K562 (cell line): ENCODE measurements around the gene MEAF6.
A peak's percentile ranks its signal among the peaks of the same experiment; 100 is the strongest.

Experiments
- BRD4 ChIP-seq: fragments of 200-600 bp; sonication (generic); IDR thresholded peaks from 2 replicates; pipeline ENCODE4 v1.6.1; 2017; ENCODE audit warnings: inconsistent platforms
- CREB1 ChIP-seq, 2 experiments: sonication (generic) in 1 of 2; formaldehyde crosslinking in 1 of 2; IDR thresholded peaks; 2 replicates each; pipeline versions ENCODE4 v1.6.1 to v1.8.0; 2012 to 2022; ENCODE audit warnings: inconsistent platforms in 1 of 2, mild to moderate bottlenecking in 1 of 2, missing genetic modification reagents in 1 of 2, moderate library complexity in 1 of 2
- CTCF ChIP-seq, 3 experiments: IDR thresholded peaks in 2 of 3; conservative IDR thresholded peaks in 1 of 3; 2 replicates each; pipeline ENCODE4 v1.5.1; 2011 to 2012; ENCODE audit warnings: low read length in 3 of 3, mild to moderate bottlenecking in 3 of 3, control low read depth in 2 of 3, improper control_type of control experiment in 1 of 3, inconsistent platforms in 1 of 3, low read depth in 1 of 3, mixed read lengths in 1 of 3, moderate library complexity in 1 of 3; ENCODE audit not compliant: insufficient read depth in 2 of 3
- EP300 ChIP-seq: IDR thresholded peaks from 2 replicates; pipeline ENCODE4 v1.6.1; 2012; ENCODE audit warnings: low read length, improper control_type of control experiment
- MEF2A ChIP-seq: IDR thresholded peaks from 2 replicates; pipeline ENCODE4 v1.6.1; 2011; ENCODE audit warnings: low read depth, mild to moderate bottlenecking, low read length, moderate library complexity; ENCODE audit not compliant: control insufficient read depth
- ZFP91 ChIP-seq: sonication (generic); formaldehyde crosslinking; IDR thresholded peaks from 2 replicates; pipeline ENCODE4 v1.8.0; 2022; ENCODE audit warnings: mild to moderate bottlenecking, missing genetic modification reagents
- ZNF165 ChIP-seq: fragments of 250-450 bp; sonication (Bioruptor Pico); IDR thresholded peaks from 2 replicates; pipeline ENCODE4 v1.4.0; 2020; ENCODE audit warnings: borderline replicate concordance

GRCh38 chr1:37478890-37479254 lies 35.7 kb downstream of the MEAF6 start:
- TF ChIP-seq ZNF165 (CRISPR knock-in tag) (no peak), CREB1 (IDR thresholded peaks at IDR 0.05) (no peak), CREB1 (CRISPR knock-in tag; IDR thresholded peaks at IDR 0.05) (no peak), CTCF (IDR thresholded peaks at IDR 0.05 in 2 of 3, conservative IDR thresholded peaks at IDR 0.05 in 1 of 3; ENCODE audit: insufficient read depth in 2 of 3, low read depth in 1 of 3, low read length in 3 of 3) (0 out of 6 replicates have a peak, but pooled peaks of 1 of the 3 experiments have one; percentile 7), ZFP91 (no peak), EP300 (no peak), MEF2A (no peak), BRD4 (no peak)
